Peyer's patch (tissue), 4 donors: ENCODE results near the gene RSPH10B2.

Experiments used
- POLR2A ChIP-seq, 2 donors: fragments of 450-650 bp; IDR thresholded peaks; one replicate each; pipeline ENCODE4 v1.5.1; 2017; ENCODE audit warnings: antibody characterized with exemption in 2 of 2, mild to moderate bottlenecking in 2 of 2, moderate library complexity in 2 of 2
- TF ChIP-seq, protein P1 (sequence below), 6 experiments: fragments of 450-650 bp in 4 of 6; fragments of 200-600 bp in 2 of 6; sonication (generic) in 1 of 6; IDR thresholded peaks; one replicate each; pipeline ENCODE4 v1.5.1; 2017 to 2019; ENCODE audit warnings: antibody characterized with exemption in 6 of 6, mild to moderate bottlenecking in 3 of 6, moderate library complexity in 1 of 6

DNA sequence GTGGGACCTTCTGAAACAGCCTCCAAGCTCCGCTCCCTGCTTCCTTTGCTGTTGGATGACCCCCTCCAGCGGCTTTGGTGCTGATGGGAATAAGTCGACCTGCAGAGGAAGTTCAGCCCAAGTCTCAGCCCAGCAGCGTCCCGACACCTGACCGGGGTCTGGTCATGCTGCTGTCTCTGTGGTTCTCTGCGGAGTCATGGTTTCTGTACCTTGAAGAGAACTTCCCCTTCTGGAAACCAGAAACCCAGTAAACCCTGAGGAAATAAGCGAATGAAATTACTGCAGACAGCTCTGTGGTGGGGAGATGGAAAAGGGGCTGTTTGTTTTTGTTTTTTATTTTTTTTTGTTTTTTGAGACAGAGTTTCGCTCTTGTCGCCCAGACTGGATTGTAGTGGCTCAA, 28.9 kb upstream of the RSPH10B2 start:
- TF ChIP-seq, protein P1, sequence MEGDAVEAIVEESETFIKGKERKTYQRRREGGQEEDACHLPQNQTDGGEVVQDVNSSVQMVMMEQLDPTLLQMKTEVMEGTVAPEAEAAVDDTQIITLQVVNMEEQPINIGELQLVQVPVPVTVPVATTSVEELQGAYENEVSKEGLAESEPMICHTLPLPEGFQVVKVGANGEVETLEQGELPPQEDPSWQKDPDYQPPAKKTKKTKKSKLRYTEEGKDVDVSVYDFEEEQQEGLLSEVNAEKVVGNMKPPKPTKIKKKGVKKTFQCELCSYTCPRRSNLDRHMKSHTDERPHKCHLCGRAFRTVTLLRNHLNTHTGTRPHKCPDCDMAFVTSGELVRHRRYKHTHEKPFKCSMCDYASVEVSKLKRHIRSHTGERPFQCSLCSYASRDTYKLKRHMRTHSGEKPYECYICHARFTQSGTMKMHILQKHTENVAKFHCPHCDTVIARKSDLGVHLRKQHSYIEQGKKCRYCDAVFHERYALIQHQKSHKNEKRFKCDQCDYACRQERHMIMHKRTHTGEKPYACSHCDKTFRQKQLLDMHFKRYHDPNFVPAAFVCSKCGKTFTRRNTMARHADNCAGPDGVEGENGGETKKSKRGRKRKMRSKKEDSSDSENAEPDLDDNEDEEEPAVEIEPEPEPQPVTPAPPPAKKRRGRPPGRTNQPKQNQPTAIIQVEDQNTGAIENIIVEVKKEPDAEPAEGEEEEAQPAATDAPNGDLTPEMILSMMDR (IDR thresholded peaks at IDR 0.05), result no peak
- TF ChIP-seq POLR2A (IDR thresholded peaks at IDR 0.05), result no peak
